NCI-H2227 (cell line): Measurements from ENCODE around the gene SUGP1.
"Not testable (repeated sequence)": the region's sequence is repeated elsewhere in the genome, so short reads cannot be mapped to it uniquely, and the experiment has no call there.

ENCODE experiments used
- DNase-seq: peaks from one replicate; lab custom pipeline; 2025; ENCODE audit not compliant: unreplicated experiment; lab: John Stamatoyannopoulos, UW

The SUGP1 gene, protein sequence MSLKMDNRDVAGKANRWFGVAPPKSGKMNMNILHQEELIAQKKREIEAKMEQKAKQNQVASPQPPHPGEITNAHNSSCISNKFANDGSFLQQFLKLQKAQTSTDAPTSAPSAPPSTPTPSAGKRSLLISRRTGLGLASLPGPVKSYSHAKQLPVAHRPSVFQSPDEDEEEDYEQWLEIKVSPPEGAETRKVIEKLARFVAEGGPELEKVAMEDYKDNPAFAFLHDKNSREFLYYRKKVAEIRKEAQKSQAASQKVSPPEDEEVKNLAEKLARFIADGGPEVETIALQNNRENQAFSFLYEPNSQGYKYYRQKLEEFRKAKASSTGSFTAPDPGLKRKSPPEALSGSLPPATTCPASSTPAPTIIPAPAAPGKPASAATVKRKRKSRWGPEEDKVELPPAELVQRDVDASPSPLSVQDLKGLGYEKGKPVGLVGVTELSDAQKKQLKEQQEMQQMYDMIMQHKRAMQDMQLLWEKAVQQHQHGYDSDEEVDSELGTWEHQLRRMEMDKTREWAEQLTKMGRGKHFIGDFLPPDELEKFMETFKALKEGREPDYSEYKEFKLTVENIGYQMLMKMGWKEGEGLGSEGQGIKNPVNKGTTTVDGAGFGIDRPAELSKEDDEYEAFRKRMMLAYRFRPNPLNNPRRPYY

DNA sequence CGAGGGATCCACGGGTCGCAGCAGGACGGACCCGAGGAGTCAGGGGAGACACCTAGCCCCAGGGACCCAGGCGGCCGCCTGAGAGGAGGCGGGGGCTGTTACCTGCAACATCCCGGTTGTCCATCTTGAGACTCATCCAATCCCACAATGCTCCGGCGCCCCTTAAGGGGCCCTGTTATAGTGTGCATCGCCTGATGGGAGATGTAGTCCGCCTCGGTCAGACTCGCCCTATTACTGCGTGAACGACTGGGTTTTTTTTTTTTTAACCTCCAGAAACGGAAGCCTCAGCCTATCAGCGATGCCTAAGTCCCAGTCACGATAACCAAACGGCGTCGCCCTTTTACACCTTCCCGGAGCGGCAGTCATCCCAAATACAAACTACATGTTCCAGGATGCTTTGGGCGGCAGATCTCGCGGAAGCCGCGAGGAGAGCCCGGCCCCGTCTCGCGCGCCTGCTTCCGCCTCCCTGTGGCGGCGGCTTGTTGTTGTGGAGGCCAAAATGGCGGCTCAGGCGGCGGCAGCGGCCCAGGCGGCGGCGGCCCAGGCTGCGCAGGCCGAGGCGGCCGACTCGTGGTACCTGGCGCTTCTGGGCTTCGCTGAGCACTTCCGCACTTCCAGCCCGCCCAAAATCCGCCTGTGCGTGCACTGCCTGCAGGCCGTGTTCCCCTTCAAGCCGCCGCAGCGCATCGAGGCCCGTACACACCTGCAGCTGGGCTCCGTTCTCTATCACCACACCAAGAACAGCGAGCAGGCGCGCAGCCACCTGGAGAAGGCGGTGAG is at the start of gene SUGP1, which contains the start of gene MAU2:
SUGP1 (minus strand) TSS at position 149 of the 780 bp plus-strand sequence; CDS start at position 136, 13 bp downstream.
MAU2 (plus strand) TSS at position 469 of the 780 bp plus-strand sequence; CDS start at position 500, 31 bp downstream.
- peak; percentile 91 for DNase-seq

DNA sequence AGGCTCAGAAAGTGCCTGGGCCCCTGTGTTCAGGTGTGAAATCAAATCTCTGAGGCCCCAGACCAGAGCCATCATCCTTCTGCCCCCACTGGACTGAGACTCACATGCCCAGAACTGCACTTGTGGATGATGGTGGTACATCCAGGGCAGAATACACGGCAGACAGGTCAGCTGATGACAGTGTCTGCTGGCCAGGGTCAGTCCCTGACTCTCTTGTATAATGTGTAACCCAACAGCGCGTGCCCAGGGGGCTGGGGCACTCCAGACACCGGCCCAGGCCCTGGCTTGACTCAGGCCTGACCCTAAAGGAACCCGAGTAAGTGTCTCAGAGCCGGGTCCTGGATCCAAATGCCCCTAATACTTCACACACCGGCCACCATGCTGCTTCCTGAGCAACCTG is 47.8 kb upstream of the SUGP1 start:
- no peak for DNase-seq

DNA sequence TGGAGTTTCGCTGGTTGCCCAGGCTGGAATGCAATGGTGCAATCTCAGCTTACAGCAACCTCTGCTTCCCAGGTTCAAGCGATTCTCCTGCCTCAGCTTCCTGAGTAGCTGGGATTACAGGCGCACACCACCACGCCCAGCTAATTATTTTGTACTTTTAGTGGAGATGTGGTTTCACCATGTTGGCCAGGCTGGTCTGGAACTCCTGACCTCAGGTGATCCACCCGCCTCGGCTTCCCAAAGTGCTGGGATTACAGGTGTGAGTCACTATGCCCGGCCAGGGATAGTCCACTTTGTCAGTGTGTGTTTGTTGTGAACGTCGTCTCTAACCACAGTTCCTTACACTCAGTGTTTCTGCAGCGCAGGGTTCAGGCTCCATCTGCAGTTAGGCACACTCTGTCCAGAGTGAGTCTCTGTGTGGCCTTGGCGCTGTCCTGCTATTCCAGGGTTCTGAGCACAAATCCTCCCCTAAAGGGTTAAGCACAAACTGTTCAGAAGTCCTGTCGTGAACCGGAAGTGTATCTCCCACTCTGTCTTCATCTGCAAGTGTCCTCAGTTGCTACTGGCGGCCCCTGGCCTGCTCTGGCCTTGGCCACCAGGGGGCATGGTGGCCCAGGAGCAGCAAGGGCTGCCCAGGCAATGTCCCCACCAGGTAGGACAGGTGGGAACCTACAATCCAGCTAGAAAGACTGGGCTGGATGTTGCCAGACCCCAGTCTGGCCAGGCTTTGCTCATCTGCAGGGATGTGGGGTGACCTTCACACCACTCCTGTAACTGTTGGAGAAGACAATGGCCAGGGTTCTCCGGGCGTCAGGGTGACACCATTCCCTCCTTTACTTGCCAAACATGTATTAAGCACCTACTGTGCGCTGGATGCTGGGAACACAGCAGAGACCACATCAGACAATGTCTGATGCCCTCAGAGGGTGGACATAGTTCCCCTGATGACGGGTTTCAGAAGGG is 46.4 kb upstream of the SUGP1 start:
- peak; percentile 48 for DNase-seq

DNA sequence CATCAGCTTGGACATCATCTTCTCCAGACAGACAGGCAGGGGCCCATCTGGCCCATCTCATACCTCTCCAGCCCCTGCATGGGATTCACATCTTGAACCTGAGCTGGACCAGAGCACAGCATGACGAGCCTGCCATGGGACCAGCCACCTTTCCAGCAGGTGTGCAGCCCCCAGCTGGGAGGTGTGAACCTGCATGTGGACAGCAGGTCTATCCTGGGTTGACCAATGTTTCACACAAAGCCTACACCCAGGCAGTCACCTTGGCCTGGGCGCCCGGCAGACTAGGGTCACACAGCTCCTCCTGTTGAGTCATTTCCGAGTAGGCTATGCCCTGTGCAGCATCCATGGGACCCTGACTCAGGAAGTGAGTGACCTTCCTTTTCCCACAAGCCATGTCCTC is 41.8 kb upstream of the SUGP1 start:
- no peak for DNase-seq

DNA sequence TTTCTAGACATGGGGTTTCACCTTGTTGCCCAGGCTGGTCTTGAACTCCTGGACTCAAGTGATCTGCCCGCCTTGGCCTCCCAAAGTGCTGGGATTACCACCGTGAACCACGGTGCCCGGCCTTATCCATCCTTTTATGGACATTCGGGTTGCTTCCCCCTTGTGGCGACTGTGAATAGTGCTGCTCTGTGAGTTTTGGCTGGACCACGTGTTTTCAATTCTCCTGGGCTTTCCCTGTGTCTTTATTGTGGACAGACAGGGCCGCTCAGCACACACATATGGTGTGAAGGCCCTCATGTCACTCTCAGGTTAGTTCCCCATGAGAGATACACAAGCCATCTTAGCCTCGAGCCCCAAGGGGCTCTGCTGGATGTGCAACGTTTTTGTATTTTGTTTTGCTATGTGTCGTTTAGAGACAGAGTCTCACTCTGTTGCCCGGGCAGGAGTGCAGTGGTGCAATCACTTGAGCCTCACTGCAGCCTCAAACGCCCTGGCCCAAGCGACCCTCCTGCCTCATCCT is 40.8 kb upstream of the SUGP1 start:
- peak; percentile 74 for DNase-seq

DNA sequence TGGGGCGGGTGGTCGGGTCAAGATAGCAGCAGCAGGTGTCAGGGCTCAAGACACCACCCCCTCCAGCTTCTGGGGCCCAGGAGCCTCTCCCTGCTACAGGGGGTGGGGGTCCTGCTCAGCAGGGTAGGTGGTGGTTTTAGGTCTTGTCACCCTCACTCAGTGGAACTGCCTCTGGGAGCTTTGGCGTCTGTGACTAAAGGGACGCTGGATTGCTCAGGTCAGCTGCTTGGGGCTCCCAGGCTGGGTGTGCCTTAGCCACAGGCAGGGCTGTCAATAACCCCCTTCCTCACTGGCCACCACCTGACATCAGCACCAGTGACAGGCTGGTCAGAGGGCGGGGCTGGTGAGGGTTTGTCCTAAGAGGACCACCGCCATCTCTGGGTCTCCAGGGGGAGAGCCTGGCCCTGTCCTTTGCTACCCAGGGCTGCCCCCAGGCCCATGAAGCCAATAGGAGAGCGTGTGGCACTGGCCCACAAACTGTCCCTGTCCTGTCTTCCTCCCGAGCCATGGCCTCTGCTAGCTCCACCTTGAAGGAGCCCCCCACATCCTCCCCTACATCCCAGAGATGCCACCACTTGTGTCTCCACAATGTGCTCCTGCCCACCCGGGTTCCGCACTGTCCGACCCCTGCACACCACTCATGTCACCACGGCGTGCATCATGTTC is 36.7 kb upstream of the SUGP1 start:
- DNase-seq, result no peak

DNA sequence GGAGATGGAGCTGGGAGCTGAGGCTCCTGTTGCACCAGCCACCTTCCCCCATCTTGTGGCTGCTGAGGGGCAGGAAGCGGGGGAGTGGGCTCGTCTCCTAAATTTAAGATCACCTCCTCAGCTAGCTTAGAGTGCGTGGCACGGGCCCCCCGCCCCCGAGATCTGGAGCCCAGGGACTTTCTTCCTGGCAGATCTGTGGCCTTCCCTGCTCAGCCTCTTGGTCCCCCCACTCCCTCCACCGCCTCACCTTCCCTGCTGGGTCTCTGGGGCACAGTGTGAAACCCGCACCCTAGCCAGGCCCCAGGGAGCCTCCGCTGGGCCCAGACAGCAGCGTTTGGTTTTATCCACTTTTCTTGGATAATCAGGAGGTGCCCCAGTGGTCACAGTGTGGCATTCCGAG is 36.2 kb upstream of the SUGP1 start:
- DNase-seq, result no peak

DNA sequence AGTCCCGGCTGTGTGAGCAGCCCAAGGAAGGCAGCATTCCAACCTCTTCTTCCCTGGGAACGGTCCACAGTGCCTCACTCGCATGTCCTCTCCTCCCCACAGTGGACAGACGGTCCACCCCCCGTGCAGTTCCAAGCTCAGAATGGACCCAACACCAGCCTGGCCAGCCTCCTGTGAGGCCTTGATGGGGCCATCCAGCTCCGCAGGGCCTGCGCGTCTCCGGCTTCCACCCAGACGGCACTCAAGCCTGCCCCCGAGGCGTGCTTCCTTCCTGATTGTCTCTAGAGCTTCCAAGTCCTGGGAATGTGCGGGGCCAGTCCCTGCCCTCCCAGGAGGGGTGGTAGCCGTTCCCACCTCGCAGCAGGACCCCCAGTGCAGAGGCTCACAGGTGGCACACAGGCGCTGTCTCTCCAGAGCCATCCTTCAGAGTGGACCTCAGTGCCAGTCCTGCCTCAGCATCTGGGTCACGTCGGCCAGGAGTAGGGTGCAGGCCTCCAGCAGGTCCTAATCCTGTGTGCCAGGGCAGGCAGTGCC is 35.4 kb upstream of the SUGP1 start:
- DNase-seq, result no peak

DNA sequence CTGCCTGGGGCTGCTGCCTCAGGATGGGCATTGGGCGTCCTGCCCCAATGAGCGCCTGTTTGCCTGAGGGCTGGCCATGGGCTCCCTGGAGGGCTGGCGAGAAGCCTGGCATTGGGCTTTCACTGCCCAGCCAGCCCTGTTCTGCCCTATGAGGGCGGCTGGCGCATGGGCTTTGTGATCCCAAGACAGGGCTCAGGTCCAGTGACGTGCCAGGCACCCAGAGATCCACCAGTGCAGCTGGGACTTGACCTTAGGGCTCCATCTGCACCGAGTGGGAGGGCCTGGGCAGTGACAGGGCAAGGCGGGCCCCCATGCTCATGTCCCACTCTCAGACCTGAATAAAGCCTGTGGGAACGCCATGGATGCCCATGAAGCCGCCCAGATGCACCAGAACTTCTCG is 34.6 kb upstream of the SUGP1 start:
- no peak for DNase-seq

DNA sequence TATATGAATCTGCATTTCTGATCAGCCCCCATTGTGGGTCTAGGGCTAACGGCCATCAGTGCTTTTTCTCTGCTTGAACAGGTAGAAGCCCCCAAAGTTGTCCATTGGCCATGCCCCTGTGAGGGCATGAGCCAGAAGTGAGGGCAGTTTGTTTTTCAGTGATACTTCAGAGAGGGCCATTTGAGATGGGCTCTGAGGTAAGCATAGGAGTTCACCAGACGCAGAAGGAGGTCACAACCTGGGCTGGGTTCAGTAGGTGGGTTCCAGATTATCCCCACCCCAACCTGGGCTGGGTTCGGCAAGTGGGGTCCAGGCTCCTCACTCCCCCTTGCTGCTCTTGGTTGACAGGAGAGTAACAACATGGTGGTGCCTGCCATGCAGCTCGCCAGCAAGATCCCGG is 33.7 kb upstream of the SUGP1 start:
- DNase-seq, result no peak

DNA sequence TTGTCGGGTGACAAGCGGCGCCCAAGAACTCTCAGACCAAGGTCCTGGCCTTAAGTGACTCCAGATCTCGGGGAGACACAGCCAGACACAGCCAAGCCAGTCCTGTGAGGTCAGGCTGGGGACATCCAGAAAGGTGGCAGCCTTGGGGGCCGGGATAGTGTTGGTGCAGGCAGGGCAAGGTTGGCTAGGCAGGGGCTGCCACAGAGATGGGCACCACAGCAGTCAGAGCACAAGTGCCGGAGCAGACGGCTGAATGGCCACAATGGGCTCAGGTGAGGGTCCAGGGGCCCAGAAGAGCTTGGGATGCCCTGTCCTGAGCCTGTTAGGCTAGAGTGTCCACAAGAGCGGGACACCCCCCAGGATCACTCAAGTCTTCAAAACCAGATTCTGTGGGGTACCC is 32.5 kb upstream of the SUGP1 start:
- DNase-seq, result no peak

DNA sequence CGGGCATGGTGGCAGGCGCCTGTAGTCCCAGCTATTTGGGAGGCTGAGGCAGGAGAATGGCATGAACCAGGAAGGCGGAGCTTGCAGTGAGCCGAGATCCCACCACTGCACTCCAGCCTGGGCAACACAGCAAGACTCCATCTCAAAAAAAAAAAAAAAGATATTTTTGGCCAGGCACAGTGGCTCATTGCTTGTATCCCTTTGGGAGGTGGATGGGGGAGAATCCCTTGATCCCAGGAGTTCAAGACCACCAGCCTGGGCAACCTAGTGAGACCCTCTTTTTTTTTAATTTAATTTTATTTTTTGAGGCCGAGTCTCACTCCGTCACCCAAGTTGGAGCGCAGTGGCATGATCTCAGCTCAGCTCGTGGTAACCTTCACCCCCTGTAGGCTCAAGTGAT is 30.4 kb upstream of the SUGP1 start:
- DNase-seq, result not testable (repeated sequence)

DNA sequence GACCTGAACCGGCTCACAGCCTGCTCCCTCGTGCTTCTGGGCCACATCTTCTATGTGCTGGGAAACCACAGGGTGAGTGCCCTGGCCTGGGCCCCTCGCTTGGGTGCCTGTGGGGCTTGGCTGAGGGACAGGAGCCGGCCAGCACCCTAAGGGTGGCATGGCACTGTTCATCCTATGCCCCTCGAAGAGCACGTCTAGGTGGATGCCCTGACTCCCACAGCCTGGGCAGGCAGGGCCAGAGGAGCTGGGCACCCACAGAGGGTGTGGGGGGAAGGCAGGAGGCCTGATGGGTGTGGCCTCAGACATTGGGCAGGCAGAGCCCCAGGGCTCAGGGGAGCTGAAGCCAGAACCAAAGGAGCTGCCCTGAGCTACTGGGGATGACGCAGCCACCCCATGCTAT is 29.1 kb upstream of the SUGP1 start:
- no peak for DNase-seq

DNA sequence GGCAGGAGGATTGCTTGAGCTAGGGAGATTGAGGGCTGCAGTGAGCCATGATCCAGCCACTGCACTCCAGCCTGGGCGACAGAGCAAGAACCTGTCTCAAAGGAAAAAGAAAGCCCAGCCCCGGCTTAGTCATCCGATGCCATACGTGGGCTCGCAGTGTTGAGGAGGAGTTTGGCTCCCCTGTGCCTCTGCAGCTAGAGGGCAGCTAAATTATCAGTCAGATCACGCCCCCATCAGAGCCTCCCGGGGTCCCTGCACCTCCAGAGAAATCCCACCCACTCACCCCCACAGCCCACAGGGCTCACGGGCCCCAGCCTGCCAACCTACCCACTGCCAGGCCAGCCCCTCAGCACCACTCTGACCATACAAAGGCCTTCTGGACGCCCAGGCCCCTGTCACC is 28.0 kb upstream of the SUGP1 start:
- DNase-seq, result no peak

DNA sequence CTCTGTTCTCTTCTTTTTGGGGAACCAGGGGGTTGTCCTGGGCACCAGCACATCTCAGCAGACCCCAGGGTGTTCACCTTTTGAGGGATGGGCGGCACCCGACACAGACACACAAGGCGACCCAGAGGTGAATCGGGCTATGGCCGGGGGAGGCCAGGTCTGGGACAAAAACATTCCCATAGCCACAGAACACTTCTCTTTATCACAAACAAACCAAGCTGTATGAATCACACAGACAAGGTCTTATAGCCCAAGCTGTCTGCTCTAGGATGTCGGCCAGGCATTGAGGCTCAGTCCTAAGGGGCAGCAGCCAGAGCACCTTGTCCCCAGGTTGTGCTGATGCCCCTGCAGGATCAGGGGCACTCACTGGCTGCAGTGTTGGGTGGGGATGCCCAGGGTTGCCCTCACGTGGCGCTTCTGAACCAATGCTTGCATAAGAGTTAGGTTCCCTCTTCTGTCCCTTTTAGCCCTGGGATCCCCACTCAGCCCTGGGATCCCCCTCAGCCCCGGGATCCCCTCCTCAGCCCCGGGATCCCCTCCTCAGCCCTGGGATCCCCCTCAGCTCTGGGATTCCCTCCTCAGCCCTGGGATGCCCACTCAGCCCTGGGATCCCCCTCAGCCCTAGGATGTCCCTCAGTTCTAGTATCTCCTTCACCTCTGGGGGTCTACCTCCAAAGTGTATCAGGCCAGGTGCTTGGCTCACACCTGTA is 27.2 kb upstream of the SUGP1 start:
- DNase-seq, result no peak

DNA sequence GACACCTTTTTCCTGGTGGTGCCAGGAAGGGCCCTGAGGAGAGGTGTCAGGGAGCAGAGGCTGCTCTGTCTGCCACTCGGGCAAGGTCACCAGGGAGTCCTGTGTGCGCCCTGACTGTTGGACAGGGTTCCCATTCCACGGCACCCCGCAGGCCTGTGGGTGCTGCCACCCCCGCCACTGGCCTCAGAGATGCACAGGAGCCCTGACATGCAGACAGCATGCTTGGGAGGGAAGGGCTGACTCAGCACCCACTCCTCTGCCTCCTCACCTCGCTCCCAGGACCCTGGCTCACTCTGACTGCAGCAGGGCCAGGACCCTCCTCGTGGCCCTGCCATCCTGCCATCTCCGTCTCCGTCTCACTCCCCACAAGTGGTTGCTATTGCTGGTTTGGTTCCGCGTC is 25.7 kb upstream of the SUGP1 start:
- no peak for DNase-seq

DNA sequence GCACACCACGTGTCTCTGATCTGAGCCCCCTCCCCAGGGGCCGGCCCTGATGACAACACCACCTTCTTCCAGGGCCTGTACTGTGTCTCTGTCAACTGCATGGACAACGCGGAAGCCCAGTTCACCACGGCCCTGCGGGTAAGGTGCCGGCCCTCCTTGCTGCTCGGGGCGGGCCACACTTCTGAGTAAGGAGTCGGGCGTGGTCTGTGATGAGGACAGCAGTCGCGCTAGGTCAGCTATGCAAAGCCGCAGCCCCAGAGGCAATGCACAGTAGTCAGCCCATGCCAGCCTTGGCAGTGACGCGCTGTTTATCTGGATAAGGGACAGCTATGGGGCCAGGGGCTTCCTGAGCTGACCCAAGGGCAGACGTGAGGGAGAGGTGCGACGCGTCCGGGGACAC is 24.9 kb upstream of the SUGP1 start:
- no peak for DNase-seq

DNA sequence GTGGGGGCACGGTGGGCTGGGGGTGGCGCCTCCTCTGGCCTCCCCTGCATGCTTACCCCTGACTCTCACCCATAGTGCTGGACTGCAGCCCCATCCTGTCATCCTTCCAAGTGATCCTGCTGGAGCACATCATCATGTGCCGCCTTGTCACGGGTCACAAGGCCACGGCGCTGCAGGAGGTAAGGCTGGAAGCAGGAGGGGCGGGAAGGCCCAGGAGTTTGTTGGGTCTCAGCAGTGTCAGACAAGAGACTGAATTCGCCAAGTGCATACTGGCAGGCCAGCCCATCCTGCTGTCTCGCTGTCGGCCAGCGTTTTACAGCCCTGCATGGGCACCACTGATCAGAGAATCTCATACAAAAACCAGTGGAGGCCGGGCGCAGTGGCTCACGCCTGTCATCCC is 23.5 kb upstream of the SUGP1 start:
- no peak for DNase-seq

DNA sequence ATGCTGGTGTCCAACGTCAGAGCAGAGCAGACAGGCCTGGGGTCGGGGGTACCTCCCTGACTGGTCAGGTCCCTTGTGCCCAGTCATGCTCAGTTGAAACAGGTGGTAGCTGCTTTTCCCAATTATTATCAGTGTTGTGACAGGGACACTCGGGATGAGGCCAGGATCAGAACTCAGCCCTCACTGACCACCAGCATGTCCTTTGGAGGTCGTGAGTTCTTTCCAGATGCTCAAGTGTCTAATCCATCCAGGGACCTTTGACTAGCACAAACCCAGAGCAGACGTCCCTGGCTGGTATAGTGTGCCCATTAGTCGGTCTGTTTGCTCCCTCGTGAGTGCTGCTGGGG is 22.7 kb upstream of the SUGP1 start:
- DNase-seq, result no peak
